HG03045 (cell line): ENCODE results near the gene STAMBP.

Experiments used
- ATAC-seq: cut with Tn5 transposase; IDR thresholded peaks from one replicate; pipeline ENCODE4 v1.9.1; 2021; ENCODE audit warnings: mild to moderate bottlenecking, moderate library complexity; ENCODE audit not compliant: unreplicated experiment

Gene STAMBP

GRCh38 chr2:73922681-73923080 lies 93.9 kb downstream of the STAMBP start:
- ATAC-seq, result no peak
